HCT116 (cell line): Measurements from ENCODE around the gene CENPB. TPM values are rescaled to one million over a fixed set of nuclear protein-coding genes. Genes with fewer than 3 reads are reported as not detected.

Experiments used
- ATAC-seq: fragments of 200-7000 bp; cut with Tn5 transposase; 2 replicates; pipeline ENCODE4 v1.9.1; 2020; ENCODE audit warnings: mild to moderate bottlenecking, moderate library complexity
- BruUV-seq: library from RNA; stranded (reverse); fragments of 400-500 nt; replicated peaks from 2 replicates; lab custom pipeline; 2021; lab: Mats Ljungman, UMichigan
- CTCF ChIA-PET: fragments of 300-600 bp; sonication (Branson Sonifier 250); formaldehyde crosslinking; loops from one replicate; lab custom pipeline; 2021; ENCODE audit warnings: antibody characterized with exemption; lab: Charles Lee
- POLR2A ChIA-PET: fragments of 300-600, 350-600 bp; sonication (Branson Sonifier 250); formaldehyde crosslinking; loops from one replicate; lab custom pipeline; 2021; ENCODE audit warnings: antibody characterized with exemption; lab: Charles Lee
- RAD21 ChIA-PET, 2 experiments: fragments of 300-600 bp; sonication (Branson Sonifier 250); formaldehyde crosslinking; loops; one replicate each; lab custom pipeline; 2023; ENCODE audit warnings: low total read pairs in 2 of 2; ENCODE audit not compliant: uncharacterized antibody in 2 of 2, unreplicated experiment in 2 of 2, low non-redundant PET in 1 of 2; lab: Charles Lee
- DNase-seq: peaks from one replicate; pipeline ENCODE4 v3.0.0-alpha.2; 2010; ENCODE audit warnings: low read depth, low spot score
- H2AFZ ChIP-seq: fragments of 200-600 bp; shearing (Covaris generic), sonication (generic); 2 replicates; pipeline ENCODE4 v1.6.1; 2017; ENCODE audit warnings: low read depth, mixed run types, mixed read lengths, antibody characterized with exemption, low read length; ENCODE audit not compliant: poor library complexity, severe bottlenecking
- H3K27ac ChIP-seq: 2 replicates; pipeline ENCODE4 v1.5.1; 2012; ENCODE audit warnings: low read depth, low read length
- H3K27me3 ChIP-seq: fragments of 200-600 bp; sonication (generic); 2 replicates; pipeline ENCODE4 v1.6.1; 2016; ENCODE audit warnings: mixed run types, low read length, mixed read lengths; ENCODE audit not compliant: insufficient read depth
- H3K36me3 ChIP-seq, 2 experiments: fragments of 200-500 bp in 1 of 2; fragments of 200-600 bp in 1 of 2; sonication (Bioruptor generic) in 1 of 2; sonication (generic) in 1 of 2; 2 replicates each; pipeline versions ENCODE4 v1.5.1 to v1.6.1; 2014 to 2016; ENCODE audit warnings: low read length in 2 of 2, inconsistent platforms in 1 of 2, mixed read lengths in 1 of 2, mixed run types in 1 of 2; ENCODE audit not compliant: insufficient read depth in 2 of 2, control insufficient read depth in 1 of 2
- H3K4me1 ChIP-seq, 2 experiments: fragments of 200-600 bp in 1 of 2; sonication (generic) in 1 of 2; 2 replicates each; pipeline versions ENCODE4 v1.5.1 to v1.6.1; 2012 to 2017; ENCODE audit warnings: low read length in 2 of 2, inconsistent platforms in 1 of 2, mild to moderate bottlenecking in 1 of 2, mixed read lengths in 1 of 2, mixed run types in 1 of 2, moderate library complexity in 1 of 2; ENCODE audit not compliant: insufficient read depth in 2 of 2, control insufficient read depth in 1 of 2
- H3K4me2 ChIP-seq: fragments of 200-600 bp; sonication (generic); 2 replicates; pipeline ENCODE4 v1.6.1; 2017; ENCODE audit warnings: mixed run types, low read length, mixed read lengths
- H3K4me3 ChIP-seq, 2 experiments: fragments of 200-600 bp in 1 of 2; sonication (generic) in 1 of 2; replicated peaks in 1 of 2; 2 replicates each; pipeline ENCODE4 v1.5.1; 2011 to 2016; ENCODE audit warnings: low read length in 2 of 2, control low read depth in 1 of 2, low read depth in 1 of 2, mild to moderate bottlenecking in 1 of 2, mixed read lengths in 1 of 2, mixed run types in 1 of 2
- H3K79me2 ChIP-seq: fragments of 200-600 bp; sonication (generic); 2 replicates; pipeline ENCODE4 v1.6.1; 2017; ENCODE audit warnings: mild to moderate bottlenecking, mixed run types, low read length, moderate library complexity, mixed read lengths; ENCODE audit not compliant: insufficient read depth
- H3K9ac ChIP-seq: fragments of 200-600 bp; sonication (generic); 2 replicates; pipeline ENCODE4 v1.6.1; 2016; ENCODE audit warnings: low read length, mixed read lengths
- H3K9me2 ChIP-seq: fragments of 200-600 bp; sonication (generic), shearing (Covaris generic); 2 replicates; pipeline ENCODE4 v1.6.1; 2017; ENCODE audit warnings: mixed run types, mild to moderate bottlenecking, moderate library complexity; ENCODE audit not compliant: insufficient read depth
- H3K9me3 ChIP-seq, 2 experiments: fragments of 200-500 bp in 1 of 2; fragments of 200-600 bp in 1 of 2; sonication (Bioruptor generic) in 1 of 2; sonication (generic) in 1 of 2; 2 replicates each; pipeline ENCODE4 v1.6.1; 2014 to 2017; ENCODE audit warnings: low read length in 2 of 2, mixed read lengths in 2 of 2, inconsistent platforms in 1 of 2, low read depth in 1 of 2, mild to moderate bottlenecking in 1 of 2, mixed run types in 1 of 2, moderate library complexity in 1 of 2; ENCODE audit not compliant: control insufficient read depth in 1 of 2, insufficient read depth in 1 of 2
- H4K20me1 ChIP-seq: fragments of 200-600 bp; sonication (generic), shearing (Covaris generic); 2 replicates; pipeline ENCODE4 v1.6.1; 2017; ENCODE audit warnings: mixed run types, mild to moderate bottlenecking, moderate library complexity; ENCODE audit not compliant: insufficient read depth
- ELF1 ChIP-seq: IDR thresholded peaks from 2 replicates; pipeline ENCODE4 v1.6.1; 2012; ENCODE audit warnings: low read depth, borderline replicate concordance
- EZH2 ChIP-seq: fragments of 200-600 bp; sonication (generic); IDR thresholded peaks from 2 replicates; pipeline ENCODE4 v1.6.1; 2017; ENCODE audit warnings: antibody characterized with exemption, mixed run types
- FOSL1 ChIP-seq: IDR thresholded peaks from 2 replicates; pipeline ENCODE4 v1.6.1; 2012; ENCODE audit warnings: low read depth
- JUND ChIP-seq: IDR thresholded peaks from 2 replicates; pipeline ENCODE4 v1.6.1; 2012
- POLR2A ChIP-seq: IDR thresholded peaks from 2 replicates; pipeline ENCODE4 v1.7.0; 2011; ENCODE audit warnings: borderline replicate concordance; ENCODE audit not compliant: insufficient read depth, insufficient read length; ENCODE audit errors: extremely low read depth
- RAD21 ChIP-seq: IDR thresholded peaks from 2 replicates; pipeline ENCODE4 v1.6.1; 2012; ENCODE audit warnings: low read depth, mild to moderate bottlenecking
- SP1 ChIP-seq: IDR thresholded peaks from 2 replicates; pipeline ENCODE4 v1.6.1; 2012; ENCODE audit warnings: low read depth
- SRF ChIP-seq: IDR thresholded peaks from 2 replicates; pipeline ENCODE4 v1.6.1; 2012; ENCODE audit warnings: low read depth
- intact Hi-C: fragments of 100-400 bp; cut with micrococcal nuclease; formaldehyde crosslinking; loops from 2 replicates; pipeline ENCODE4 v1.10.0; 2022
- total RNA-seq: library from RNA; stranded (reverse); gene quantifications from one replicate; pipeline ENCODE4 v1.2.1, GENCODE V29; 2021; ENCODE audit not compliant: unreplicated experiment
- TF ChIP-seq, protein P1 (sequence below): IDR thresholded peaks from 2 replicates; pipeline ENCODE4 v1.6.1; 2012
- TF ChIP-seq, protein P2 (sequence below): IDR thresholded peaks from 2 replicates; pipeline ENCODE4 v1.6.1; 2012
- TF ChIP-seq, protein P3 (sequence below), 3 experiments: fragments of 200-600 bp in 1 of 3; sonication (generic) in 1 of 3; IDR thresholded peaks in 2 of 3; conservative IDR thresholded peaks in 1 of 3; 2 replicates each; pipeline ENCODE4 v1.5.1; 2012 to 2017; ENCODE audit warnings: low read depth in 2 of 3, low read length in 2 of 3, antibody characterized with exemption in 1 of 3, borderline replicate concordance in 1 of 3, control low read depth in 1 of 3, mild to moderate bottlenecking in 1 of 3, mixed read lengths in 1 of 3, mixed run types in 1 of 3, moderate library complexity in 1 of 3; ENCODE audit not compliant: insufficient read depth in 1 of 3

Gene CENPB
- total RNA-seq, 1 experiment from 2014 or later = 67.2 TPM

DNA sequence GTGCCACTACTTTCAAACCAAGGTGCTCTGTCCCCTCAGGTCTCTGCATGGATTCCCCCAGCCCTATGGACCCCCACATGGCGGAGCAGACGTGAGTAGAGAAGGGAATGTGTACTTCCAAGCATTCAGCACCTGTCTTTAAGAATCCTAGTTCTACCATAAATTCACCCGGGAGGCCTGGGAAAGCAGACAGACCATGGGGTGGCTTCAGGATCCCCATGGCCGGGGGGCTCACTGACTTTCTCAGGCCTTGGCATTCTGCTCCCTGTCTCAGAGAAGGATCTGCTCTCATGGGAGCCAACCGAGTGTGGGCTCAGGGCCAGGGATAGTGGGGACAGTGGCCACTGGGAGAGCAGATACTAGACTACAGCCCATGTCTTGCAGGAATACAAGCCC lies 11.8 kb upstream of the CENPB start:
- Histone ChIP-seq H2AFZ (no peak overlapping the region), H3K9me2 (no peaks in the 10 kb centered on the region), H3K9ac (peak overlapping the region; percentile 95), H3K9me3 (no peaks in the 10 kb centered on the region), H3K4me3 (peak overlapping the region; percentile 66 to 80), H3K27me3 (no peaks in the 10 kb centered on the region), H3K4me1 (peaks cover 25 to 61% of the 10 kb centered on the region in 2 experiments), H3K36me3 (peaks cover 32 to 51% of the 10 kb centered on the region in 2 experiments), H3K27ac (peak overlapping the region; percentile 97), H3K4me2 (peak overlapping the region; percentile 94), H4K20me1 (no peaks in the 10 kb centered on the region), H3K79me2 (peaks cover 65% of the 10 kb centered on the region)
- ATAC-seq (no peak), DNase-seq (no peak)
- ChIA-PET POLR2A (no interaction called here), CTCF (no interaction called here), RAD21 (no interaction called here)
- intact Hi-C loops = no loop called here
- no peak for TF ChIP-seq RAD21
- TF ChIP-seq, protein P1, sequence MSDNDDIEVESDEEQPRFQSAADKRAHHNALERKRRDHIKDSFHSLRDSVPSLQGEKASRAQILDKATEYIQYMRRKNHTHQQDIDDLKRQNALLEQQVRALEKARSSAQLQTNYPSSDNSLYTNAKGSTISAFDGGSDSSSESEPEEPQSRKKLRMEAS = no peak
- no peak for TF ChIP-seq ELF1
- TF ChIP-seq, protein P2, sequence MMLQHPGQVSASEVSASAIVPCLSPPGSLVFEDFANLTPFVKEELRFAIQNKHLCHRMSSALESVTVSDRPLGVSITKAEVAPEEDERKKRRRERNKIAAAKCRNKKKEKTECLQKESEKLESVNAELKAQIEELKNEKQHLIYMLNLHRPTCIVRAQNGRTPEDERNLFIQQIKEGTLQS = no peak
- TF ChIP-seq SRF = no peak
- no peak for TF ChIP-seq JUND
- TF ChIP-seq POLR2A = no peak
- no peak for TF ChIP-seq SP1
- TF ChIP-seq FOSL1 = no peak
- TF ChIP-seq EZH2 = no peak
- TF ChIP-seq, protein P3, sequence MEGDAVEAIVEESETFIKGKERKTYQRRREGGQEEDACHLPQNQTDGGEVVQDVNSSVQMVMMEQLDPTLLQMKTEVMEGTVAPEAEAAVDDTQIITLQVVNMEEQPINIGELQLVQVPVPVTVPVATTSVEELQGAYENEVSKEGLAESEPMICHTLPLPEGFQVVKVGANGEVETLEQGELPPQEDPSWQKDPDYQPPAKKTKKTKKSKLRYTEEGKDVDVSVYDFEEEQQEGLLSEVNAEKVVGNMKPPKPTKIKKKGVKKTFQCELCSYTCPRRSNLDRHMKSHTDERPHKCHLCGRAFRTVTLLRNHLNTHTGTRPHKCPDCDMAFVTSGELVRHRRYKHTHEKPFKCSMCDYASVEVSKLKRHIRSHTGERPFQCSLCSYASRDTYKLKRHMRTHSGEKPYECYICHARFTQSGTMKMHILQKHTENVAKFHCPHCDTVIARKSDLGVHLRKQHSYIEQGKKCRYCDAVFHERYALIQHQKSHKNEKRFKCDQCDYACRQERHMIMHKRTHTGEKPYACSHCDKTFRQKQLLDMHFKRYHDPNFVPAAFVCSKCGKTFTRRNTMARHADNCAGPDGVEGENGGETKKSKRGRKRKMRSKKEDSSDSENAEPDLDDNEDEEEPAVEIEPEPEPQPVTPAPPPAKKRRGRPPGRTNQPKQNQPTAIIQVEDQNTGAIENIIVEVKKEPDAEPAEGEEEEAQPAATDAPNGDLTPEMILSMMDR (IDR thresholded peaks at IDR 0.05 in 2 of 3, conservative IDR thresholded peaks at IDR 0.05 in 1 of 3; ENCODE audit: borderline replicate concordance in 1 of 3, insufficient read depth in 1 of 3, low read depth in 2 of 3, low read length in 2 of 3) = no peak
- BruUV-seq = no TSS peak
